CD4-positive, alpha-beta T cell treated with Interleukin-6 at 100 ng/mL for 8 hours (primary cell): ENCODE measurements around the gene GRID1.
"Not testable (repeated sequence)": the region's sequence is repeated elsewhere in the genome, so short reads cannot be mapped to it uniquely, and the experiment has no call there.

Source experiments
- DNase-seq: peaks from one replicate; pipeline ENCODE4 v3.0.0-alpha.2; 2020; ENCODE audit warnings: mixed read lengths, low spot score

The GRID1 gene

DNA sequence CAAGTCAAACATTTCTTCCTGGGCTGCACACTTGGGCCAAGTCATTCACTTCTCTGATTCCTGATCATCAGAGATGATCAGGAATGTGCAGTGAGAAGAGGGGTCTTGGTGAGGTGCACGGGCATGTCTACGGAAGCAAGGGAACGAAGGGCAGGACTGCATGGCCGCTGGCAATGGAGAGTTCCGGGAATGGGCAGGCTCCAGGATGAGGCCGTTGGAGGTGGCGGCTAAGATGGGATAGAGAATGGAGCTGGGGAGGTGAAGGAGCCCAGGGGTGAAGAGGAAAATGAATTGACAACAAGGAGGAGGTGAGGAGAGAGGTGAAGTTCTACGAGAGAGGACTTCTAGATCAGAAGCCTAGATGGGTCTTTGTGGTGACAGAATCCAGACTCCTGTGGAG is 260.0 kb downstream of the GRID1 start:
- DNase-seq = no peak

DNA sequence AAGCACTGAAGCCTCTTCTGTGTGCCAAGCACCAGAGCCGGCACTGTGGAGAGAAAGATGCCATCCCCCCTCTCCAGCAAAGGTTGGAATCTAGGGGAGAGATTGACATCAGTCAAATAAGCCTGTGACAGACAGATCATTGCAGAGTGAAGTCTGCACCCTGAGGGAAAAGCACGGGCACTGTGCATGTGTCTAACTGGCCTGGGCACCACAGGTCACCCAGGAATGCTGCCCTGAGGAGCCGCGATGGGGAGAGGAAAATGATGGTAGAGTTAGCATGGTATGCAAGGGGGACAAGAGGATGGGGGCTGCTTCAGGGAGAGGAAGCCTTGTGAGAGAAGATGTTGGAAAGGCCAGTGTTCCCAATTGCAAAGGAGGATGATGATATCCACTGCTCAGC is 261.0 kb downstream of the GRID1 start:
- DNase-seq = no peak

DNA sequence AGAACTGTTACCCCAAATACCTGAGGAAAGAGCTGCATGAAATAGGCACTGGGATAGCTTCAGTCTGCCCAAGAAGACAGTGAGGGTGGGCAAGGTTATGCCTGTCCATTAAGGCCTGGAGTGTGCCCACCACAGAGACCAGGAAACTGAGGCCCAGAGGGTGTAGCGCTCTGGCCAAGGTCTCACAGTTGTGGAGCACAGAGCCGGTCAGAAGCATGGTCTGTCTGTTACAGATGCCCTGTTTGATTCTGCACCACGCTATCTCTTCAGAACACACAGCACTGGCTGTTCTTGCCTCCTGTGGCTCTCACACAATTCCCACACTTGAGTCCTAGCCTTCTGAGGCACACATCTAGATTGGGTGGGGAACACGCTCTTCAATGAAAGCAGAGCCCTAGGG is 261.4 kb downstream of the GRID1 start:
- no peak for DNase-seq

- DNase-seq = no peak
Observed at GRCh38 chr10:86104611-86105145, 261.9 kb downstream of the GRID1 start.

- DNase-seq = no peak
Observed at GRCh38 chr10:86104156-86104555, 262.4 kb downstream of the GRID1 start.

- DNase-seq = no peak
Observed at GRCh38 chr10:86103391-86104101, 263.0 kb downstream of the GRID1 start.

DNA sequence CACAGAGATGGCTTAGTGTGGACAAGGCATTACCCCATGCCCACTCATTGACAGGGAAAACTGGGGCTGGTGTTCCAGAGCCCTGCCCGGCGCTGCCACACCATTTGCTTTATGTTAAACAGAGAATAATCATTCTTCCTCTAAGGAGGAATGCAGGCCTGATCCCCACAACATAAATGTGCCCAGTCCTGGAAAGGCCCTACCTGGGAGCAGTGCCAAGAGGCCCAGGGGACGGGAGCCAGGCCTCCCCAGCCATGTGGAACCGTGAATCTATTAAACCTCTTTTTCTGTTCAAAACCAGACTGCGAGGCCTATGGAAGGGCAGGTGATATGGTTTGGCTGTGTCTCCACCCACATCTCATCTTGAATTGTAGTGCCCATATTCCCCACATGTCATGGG is 264.1 kb downstream of the GRID1 start:
- no peak for DNase-seq

- no peak for DNase-seq
Observed at GRCh38 chr10:86102031-86102430, 264.6 kb downstream of the GRID1 start.

DNA sequence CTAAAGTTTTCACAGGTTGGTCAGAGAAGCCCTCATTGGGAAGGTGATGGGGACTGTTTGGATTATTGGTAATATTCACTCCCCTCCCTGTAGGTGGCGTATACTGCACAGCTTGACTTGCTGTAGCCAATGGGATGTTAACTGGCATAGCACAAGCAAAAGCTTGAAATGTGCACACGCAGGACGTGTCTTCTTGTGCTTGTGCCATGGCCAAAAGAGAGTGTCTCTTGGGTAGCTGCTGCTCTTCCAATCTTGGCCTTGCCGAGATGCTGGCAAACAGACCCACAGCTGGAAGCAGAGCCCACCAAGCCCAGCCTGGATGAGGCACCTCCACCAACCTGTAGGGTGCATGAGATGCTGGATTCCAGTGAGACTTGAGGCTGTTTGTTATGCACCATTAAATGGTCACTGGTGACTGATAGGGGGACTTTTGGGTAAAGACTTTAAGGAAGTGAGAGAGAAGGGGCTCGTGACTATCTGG is 266.0 kb downstream of the GRID1 start:
- no peak for DNase-seq

DNA sequence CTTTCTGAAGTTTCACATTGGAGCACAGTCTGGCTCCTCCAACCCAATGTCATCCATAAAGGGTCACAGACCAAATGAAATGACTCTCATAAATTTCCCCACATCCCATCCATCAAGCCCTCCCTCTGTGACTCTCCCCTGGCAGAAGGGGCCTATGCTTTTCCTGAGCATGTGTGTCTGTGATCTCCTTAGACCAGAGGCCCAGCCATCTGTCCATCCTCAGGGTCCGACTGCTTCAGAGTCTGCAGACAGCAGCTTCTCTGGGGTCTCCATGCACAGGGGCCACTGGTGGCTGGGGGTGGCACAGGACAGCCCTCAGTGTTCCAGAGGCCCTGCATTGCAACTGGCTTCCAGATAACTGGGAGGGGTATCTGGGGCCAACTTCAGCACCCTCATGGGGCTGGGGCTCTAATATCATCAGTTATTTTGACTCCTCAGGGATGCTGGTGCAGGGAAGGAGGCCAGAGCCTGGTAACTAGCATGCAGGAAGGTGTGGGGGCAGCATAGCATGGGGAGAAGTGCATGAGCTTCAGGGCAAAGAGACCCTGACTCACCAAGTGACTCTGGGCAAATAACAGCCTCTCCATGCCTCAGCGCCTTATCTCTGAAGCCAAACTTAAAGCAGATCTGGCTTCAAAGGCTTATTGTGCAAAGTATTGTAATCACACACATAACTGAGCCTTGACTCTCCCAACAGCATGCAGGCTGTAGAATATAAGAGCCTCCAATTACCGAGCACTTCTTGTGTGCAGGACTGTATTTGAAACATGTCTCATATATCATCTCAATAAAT is 266.9 kb downstream of the GRID1 start:
- DNase-seq = no peak

DNA sequence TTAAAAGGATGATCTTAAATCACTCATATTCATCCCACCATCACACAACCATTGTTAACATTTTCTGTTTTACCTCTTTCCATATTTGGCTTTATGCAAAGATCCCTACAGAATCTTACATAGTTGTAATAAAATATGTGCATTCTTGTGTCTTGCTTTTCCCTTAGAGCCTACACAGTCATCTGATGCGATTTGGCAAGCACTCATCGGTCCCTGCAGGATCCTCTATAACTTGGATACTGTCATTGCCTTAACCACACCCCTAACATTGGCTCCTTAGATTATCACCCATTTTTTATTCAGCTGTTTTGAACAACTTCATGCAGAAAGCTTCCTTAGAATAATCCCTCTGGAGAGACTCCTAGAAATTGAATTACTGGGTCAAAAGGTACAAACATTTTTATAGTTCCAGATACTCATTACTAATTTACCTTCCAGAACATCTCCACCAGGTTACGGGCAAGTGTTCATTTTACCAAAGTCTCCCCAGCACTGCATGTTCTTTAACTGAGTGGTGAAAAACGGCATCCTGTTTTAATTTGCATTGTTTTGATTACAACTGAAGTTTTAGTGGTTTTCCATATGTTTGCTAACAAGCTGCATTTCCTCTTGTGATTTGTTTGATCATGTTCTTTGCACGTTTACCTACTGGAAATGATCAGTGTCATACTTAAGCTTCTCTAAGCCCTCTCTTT is 268.3 kb downstream of the GRID1 start:
- DNase-seq = no peak

DNA sequence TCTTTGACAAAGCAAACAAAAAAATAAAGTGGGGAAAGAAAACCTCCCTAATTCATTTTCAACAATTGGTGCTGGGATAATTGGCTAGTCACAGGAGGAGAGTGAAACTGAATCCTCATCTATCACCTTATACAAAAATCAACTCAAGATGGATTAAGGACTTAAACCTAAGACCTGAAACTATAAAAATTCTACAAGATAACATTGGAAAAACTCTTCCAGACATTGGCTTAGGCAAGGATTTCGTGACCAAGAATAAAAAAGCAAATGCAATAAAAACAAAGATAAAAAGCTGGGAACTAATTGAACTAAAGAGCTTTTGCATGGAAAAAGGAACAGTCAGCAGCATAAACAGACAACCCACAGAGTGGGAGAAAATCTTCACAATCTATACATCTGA is 271.5 kb downstream of the GRID1 start:
- DNase-seq = not testable (repeated sequence)

GRCh38 chr10:86092311-86092710 is 274.3 kb downstream of the GRID1 start:
- DNase-seq = not testable (repeated sequence)

GRCh38 chr10:86091216-86091615 is 275.4 kb downstream of the GRID1 start:
- DNase-seq = no peak

DNA sequence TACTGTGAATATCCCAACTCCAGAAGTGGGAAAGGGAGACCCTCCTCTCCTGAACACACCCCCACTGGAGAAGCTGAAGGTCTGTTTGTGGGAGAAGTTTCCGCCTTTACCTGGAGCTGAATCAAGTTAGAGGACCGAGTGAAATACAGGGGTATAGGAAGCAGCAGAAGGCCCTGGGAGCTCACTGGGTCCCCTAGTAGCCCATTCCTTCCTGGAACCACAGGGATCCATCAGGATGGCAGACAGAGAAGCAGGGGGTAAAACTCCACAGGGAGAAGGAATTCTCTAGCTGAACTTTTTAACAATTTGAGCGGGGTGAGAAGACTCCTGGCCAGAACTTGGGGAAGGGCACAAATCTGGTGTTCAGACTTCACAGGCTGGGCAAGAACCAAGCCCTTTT is 275.8 kb downstream of the GRID1 start:
- DNase-seq = no peak

DNA sequence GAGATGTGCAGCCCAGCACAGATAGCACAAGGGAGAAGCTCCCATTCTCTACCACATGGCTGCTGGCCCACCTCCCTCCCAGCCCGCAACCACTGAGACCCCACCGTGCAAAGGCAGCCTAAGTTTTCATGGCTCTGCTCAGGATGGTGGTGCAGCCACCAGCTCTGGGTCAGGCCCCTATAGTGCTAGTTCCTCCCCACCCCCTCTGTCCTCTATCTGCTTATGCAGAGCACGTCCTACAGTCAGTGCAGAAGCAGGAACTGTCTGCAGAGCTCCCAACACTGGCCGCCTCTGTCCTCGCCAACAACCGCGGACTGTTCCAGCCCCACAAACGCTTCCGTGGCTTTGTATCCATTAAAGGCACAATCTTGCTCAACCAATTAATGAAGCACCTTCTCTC is 278.9 kb downstream of the GRID1 start:
- DNase-seq = no peak

DNA sequence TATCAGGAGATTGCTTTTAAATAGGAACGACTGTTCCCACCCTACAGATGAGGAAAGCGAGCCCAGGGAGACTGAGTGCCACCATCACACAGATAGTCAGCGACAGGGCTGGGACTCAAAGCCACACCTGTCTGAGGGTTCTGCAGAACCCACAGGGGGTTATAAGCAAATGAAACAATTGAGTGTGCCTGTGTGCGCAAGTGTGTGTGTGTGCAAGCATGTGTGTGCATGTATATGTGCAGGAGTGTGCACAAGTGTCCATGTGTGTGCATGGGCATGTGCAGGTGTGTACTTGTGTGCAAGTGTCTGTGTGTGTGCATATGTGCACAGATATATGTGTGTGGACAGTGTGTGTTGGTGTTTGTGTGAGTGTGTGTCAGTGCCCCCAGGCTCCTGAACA is 280.2 kb downstream of the GRID1 start:
- DNase-seq = no peak

- no peak for DNase-seq
Observed at GRCh38 chr10:86085686-86086085, 280.9 kb downstream of the GRID1 start.

GRCh38 chr10:86085136-86085535 is 281.5 kb downstream of the GRID1 start:
- DNase-seq = no peak

- DNase-seq = no peak
Observed at GRCh38 chr10:86084585-86084984, 282.0 kb downstream of the GRID1 start.

GRCh38 chr10:86083664-86084175 is 282.9 kb downstream of the GRID1 start:
- no peak for DNase-seq

DNA sequence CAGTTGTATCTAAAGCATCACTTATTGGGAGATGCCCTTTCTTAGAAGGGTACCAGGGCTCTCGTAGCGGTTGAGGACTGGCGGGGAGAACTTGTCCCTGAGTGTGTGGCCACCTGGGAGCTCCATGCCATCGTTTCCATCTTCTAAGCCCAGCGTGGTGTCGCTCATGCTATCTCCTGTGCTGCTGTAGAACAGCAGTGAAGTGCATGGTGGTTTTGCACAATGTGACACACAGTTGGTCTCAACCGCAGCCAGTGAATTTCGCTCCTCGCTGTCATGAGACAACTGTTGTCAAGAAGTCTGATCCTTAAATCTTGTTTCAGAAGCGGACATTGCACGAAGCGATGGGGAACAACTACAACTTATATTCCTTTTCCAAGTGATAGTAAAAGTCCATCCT is 283.4 kb downstream of the GRID1 start:
- no peak for DNase-seq
